Measurements from ENCODE around the gene TET3. TPM values are rescaled to one million over a fixed set of nuclear protein-coding genes. Genes with fewer than 3 reads are reported as not detected.

TET3 gene
- total and polyA plus RNA-seq, 2 of the 4 experiments (the other 2 are of a cell fraction): 1.6 to 1.8 TPM

DNA sequence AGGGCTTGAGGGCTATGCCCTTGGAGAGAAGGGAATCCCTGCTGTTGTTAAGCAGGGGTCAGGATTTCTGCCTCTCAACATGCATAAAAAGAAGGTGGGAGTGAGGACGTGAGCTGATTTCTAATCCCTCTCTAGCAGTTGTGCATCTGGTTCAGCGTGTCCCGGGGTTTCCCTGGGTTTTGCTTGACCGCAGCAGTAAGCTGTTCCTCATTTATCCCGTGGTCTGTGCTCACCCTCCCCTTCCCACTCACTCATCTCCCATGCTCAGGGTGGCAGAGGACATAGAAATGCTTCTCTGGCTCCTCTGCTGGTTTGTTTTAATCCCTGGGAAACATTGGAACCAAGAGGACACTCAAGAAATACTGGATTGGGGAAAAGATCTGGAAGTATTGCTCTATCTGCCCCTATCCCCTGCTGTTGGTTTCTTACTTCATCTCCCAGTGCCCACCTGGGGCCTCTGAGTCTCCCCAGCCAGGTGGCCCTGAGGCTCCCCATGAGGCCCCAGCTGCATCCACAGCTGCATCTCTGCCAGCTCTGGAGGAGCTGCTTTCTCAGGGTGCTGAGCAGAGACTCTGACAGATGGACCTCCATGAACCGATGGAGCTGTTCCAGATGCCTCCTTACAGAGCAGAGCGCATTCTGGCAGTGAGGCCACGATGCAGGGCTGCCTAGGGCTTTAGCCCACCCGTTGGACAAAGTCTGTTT lies 36.1 kb downstream of the TET3 start:
- Histone ChIP-seq H4K5ac (ENCODE audit: low read depth, low read length) (no peak overlapping the region), H3K79me1 (ENCODE audit: low read depth in 1 of 2, low read length in 2 of 2) (peaks cover 20 to 58% of the 10 kb centered on the region in 2 experiments), H3K9me3 (ENCODE audit: control insufficient read depth, insufficient read depth, low read length) (no peaks in the 10 kb centered on the region), H4K91ac (ENCODE audit: insufficient read depth, low read depth, low read length) (no peak overlapping the region), H3K23ac (ENCODE audit: low read depth, low read length) (no peak overlapping the region; the same call in 1 of the 2 replicates), H3K9ac (ENCODE audit: low read depth, low read length) (no peak overlapping the region), H3K36me3 (ENCODE audit: control insufficient read depth, insufficient read depth, low read length) (no peaks in the 10 kb centered on the region), H3K4me1 (ENCODE audit: control insufficient read depth, insufficient read depth, low read length) (peaks cover 2% of the 10 kb centered on the region; the same call in 1 of the 2 replicates), H3K18ac (ENCODE audit: low read depth, low read length) (no peak overlapping the region), H2BK15ac (ENCODE audit: low read depth, low read length) (no peak overlapping the region), H2AFZ (replicated peaks; ENCODE audit: low read length, poor library complexity) (no peak overlapping the region), H2BK5ac (ENCODE audit: low read depth, low read length, poor library complexity, severe bottlenecking) (no peak overlapping the region), H2BK20ac (ENCODE audit: low read depth, low read length) (no peak overlapping the region), H2AK9ac (replicated peaks; ENCODE audit: low read depth, low read length, poor library complexity) (no peak overlapping the region), H3K56ac (ENCODE audit: extremely low read depth, insufficient read depth, low read length) (no peak overlapping the region), H4K8ac (ENCODE audit: low read depth in 2 of 2, low read length in 2 of 2) (no peak overlapping the region), H3K27me3 (ENCODE audit: control insufficient read depth, insufficient read depth, low read length) (no peaks in the 10 kb centered on the region), H3K4me2 (ENCODE audit: low read depth, low read length) (no peak overlapping the region), H3K27ac (ENCODE audit: insufficient read depth, low read length) (no peak overlapping the region), H3K4ac (ENCODE audit: low read depth, low read length) (no peak overlapping the region), H3K14ac (replicated peaks; ENCODE audit: low read depth, low read length) (no peak overlapping the region), H3K9me1 (ENCODE audit: insufficient read depth, low read length) (peaks cover 9% of the 10 kb centered on the region), H3K4me3 (ENCODE audit: insufficient read depth, low read depth, low read length) (no peak overlapping the region), H4K20me1 (ENCODE audit: insufficient read depth, low read length) (peaks cover 43% of the 10 kb centered on the region), H2AK5ac (ENCODE audit: low read depth, low read length) (no peak overlapping the region), H2BK120ac (ENCODE audit: low read depth, low read length) (no peak overlapping the region)
- in situ Hi-C loops (cut with MboI; ENCODE audit: low sequenced_read_pairs) (no loop called here), intact Hi-C loops (cut with micrococcal nuclease) (no loop called here), dilution Hi-C loops (cut with HindIII; ENCODE audit: low sequenced_read_pairs, unreplicated experiment) (no loop called here)
- ATAC-seq (ENCODE audit: low read depth): no peak
- DNase-seq: no peak
- CTCF ChIA-PET: no interaction called here
- WGBS, 2 experiments (ENCODE audit: extremely low coverage in 2 of 2, insufficient read length in 1 of 2): 66% methylated on average over 3 of the region's 9 CpGs; no CpG with 5 or more reads in 1 of the 2 experiments
- POLR2A ChIA-PET (ENCODE audit: unreplicated experiment): no interaction called here
- BruUV-seq (replicated peaks): no TSS peak
- no peak for TF ChIP-seq MAZ (IDR thresholded peaks at IDR 0.05; ENCODE audit: borderline replicate concordance, low read depth, low read length)
- TF ChIP-seq RAD21 (IDR thresholded peaks at IDR 0.05; ENCODE audit: low read length): no peak
- TF ChIP-seq, protein P1, sequence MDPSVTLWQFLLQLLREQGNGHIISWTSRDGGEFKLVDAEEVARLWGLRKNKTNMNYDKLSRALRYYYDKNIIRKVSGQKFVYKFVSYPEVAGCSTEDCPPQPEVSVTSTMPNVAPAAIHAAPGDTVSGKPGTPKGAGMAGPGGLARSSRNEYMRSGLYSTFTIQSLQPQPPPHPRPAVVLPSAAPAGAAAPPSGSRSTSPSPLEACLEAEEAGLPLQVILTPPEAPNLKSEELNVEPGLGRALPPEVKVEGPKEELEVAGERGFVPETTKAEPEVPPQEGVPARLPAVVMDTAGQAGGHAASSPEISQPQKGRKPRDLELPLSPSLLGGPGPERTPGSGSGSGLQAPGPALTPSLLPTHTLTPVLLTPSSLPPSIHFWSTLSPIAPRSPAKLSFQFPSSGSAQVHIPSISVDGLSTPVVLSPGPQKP (IDR thresholded peaks at IDR 0.05; ENCODE audit: borderline replicate concordance, low read depth, low read length): no peak
- no peak for TF ChIP-seq FOS (IDR thresholded peaks at IDR 0.05; ENCODE audit: low read depth, low read length)
- TF ChIP-seq, protein P2, sequence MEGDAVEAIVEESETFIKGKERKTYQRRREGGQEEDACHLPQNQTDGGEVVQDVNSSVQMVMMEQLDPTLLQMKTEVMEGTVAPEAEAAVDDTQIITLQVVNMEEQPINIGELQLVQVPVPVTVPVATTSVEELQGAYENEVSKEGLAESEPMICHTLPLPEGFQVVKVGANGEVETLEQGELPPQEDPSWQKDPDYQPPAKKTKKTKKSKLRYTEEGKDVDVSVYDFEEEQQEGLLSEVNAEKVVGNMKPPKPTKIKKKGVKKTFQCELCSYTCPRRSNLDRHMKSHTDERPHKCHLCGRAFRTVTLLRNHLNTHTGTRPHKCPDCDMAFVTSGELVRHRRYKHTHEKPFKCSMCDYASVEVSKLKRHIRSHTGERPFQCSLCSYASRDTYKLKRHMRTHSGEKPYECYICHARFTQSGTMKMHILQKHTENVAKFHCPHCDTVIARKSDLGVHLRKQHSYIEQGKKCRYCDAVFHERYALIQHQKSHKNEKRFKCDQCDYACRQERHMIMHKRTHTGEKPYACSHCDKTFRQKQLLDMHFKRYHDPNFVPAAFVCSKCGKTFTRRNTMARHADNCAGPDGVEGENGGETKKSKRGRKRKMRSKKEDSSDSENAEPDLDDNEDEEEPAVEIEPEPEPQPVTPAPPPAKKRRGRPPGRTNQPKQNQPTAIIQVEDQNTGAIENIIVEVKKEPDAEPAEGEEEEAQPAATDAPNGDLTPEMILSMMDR (conservative IDR thresholded peaks at IDR 0.05; ENCODE audit: low read depth, low read length): no peak
- no peak for TF ChIP-seq MAFK (IDR thresholded peaks at IDR 0.05; ENCODE audit: low read depth, low read length)
- TF ChIP-seq CEBPB (IDR thresholded peaks at IDR 0.05; ENCODE audit: low read depth, low read length): no peak
- no peak for TF ChIP-seq NFE2L2 (IDR thresholded peaks at IDR 0.05; ENCODE audit: low read depth, low read length)
- no peak for TF ChIP-seq BHLHE40 (IDR thresholded peaks at IDR 0.05; ENCODE audit: low read depth, low read length)
- no peak for TF ChIP-seq USF2 (IDR thresholded peaks at IDR 0.05; ENCODE audit: low read depth, low read length)
- no peak for TF ChIP-seq CHD1 (IDR thresholded peaks at IDR 0.05; ENCODE audit: low read depth, low read length)
- no peak for TF ChIP-seq SMC3 (IDR thresholded peaks at IDR 0.05; ENCODE audit: low read depth, low read length)
- no peak for TF ChIP-seq POLR2A (IDR thresholded peaks at IDR 0.05; ENCODE audit: low read depth, low read length)
- TF ChIP-seq MXI1 (IDR thresholded peaks at IDR 0.05; ENCODE audit: borderline replicate concordance, low read depth, low read length): no peak
